ENCODE results near the gene TRIM14.
A peak's percentile ranks its signal among the peaks of the same experiment; 100 is the strongest.
"Not testable (repeated sequence)": the region's sequence is repeated elsewhere in the genome, so short reads cannot be mapped to it uniquely, and the experiment has no call there.

TRIM14 gene

GRCh38 chr9:98092613-98092931, 26.4 kb downstream of the TRIM14 start:
- H3K27me3 ChIP-seq (ENCODE audit: insufficient read depth, low read depth): no peaks in the 10 kb centered on the region
- no peak overlapping the region for H3K27ac ChIP-seq

GRCh38 chr9:98091735-98092612, 27.0 kb downstream of the TRIM14 start:
- Histone ChIP-seq H3K4me3 (IDR thresholded peaks at IDR 0.05; ENCODE audit: insufficient read depth, low read depth, low read length) (no peak overlapping the region), H3K4me2 (no peak overlapping the region), H3K9ac (no peak overlapping the region), H3K27me3 (ENCODE audit: insufficient read depth, low read depth) (no peaks in the 10 kb centered on the region), H3K36me3 (ENCODE audit: insufficient read depth) (no peaks in the 10 kb centered on the region), H4K20me1 (ENCODE audit: insufficient read depth) (no peaks in the 10 kb centered on the region), H3K79me2 (ENCODE audit: insufficient read depth, low read depth) (no peaks in the 10 kb centered on the region), H3K4me1 (ENCODE audit: low read depth, poor library complexity, severe bottlenecking) (peaks cover 20% of the 10 kb centered on the region), H3K27ac (no peak overlapping the region), H2AFZ (ENCODE audit: low read depth) (no peak overlapping the region)
- TF ChIP-seq CTCF (conservative IDR thresholded peaks at IDR 0.05; ENCODE audit: low read depth, low read length): no peak

More at GRCh38 chr9:98092613-98092931, 26.4 kb downstream of the TRIM14 start:
- Histone ChIP-seq H4K20me1 (ENCODE audit: insufficient read depth) (no peaks in the 10 kb centered on the region), H3K4me1 (ENCODE audit: low read depth, poor library complexity, severe bottlenecking) (peaks cover 26% of the 10 kb centered on the region), H2AFZ (ENCODE audit: low read depth) (no peak overlapping the region), H3K4me3 (IDR thresholded peaks at IDR 0.05; ENCODE audit: insufficient read depth, low read depth, low read length) (no peak overlapping the region), H3K4me2 (no peak overlapping the region), H3K36me3 (ENCODE audit: insufficient read depth) (no peaks in the 10 kb centered on the region), H3K79me2 (ENCODE audit: insufficient read depth, low read depth) (no peaks in the 10 kb centered on the region), H3K9ac (no peak overlapping the region)
- no peak for TF ChIP-seq CTCF (conservative IDR thresholded peaks at IDR 0.05; ENCODE audit: low read depth, low read length)

- not testable (repeated sequence) for H4K20me1 ChIP-seq (ENCODE audit: insufficient read depth); H2AFZ ChIP-seq (ENCODE audit: low read depth); H3K9ac ChIP-seq; H3K79me2 ChIP-seq (ENCODE audit: insufficient read depth, low read depth); H3K27ac ChIP-seq; H3K27me3 ChIP-seq (ENCODE audit: insufficient read depth, low read depth); H3K4me3 ChIP-seq (IDR thresholded peaks at IDR 0.05; ENCODE audit: insufficient read depth, low read depth, low read length); H3K4me2 ChIP-seq; H3K36me3 ChIP-seq (ENCODE audit: insufficient read depth)
- H3K4me1 ChIP-seq (ENCODE audit: low read depth, poor library complexity, severe bottlenecking): peaks cover 14% of the 10 kb centered on the region
- TF ChIP-seq CTCF (conservative IDR thresholded peaks at IDR 0.05; ENCODE audit: low read depth, low read length): peak; percentile 41; the same call in 1 of the 2 replicates
These were observed 28.3 kb downstream of the TRIM14 start for GRCh38 chr9:98090674-98091073.

GRCh38 chr9:98087420-98088354, 31.3 kb downstream of the TRIM14 start:
- Histone ChIP-seq H3K4me3 (IDR thresholded peaks at IDR 0.05; ENCODE audit: insufficient read depth, low read depth, low read length) (no peak overlapping the region), H3K4me2 (no peak overlapping the region), H4K20me1 (ENCODE audit: insufficient read depth) (no peaks in the 10 kb centered on the region), H3K27me3 (ENCODE audit: insufficient read depth, low read depth) (no peaks in the 10 kb centered on the region), H2AFZ (ENCODE audit: low read depth) (no peak overlapping the region), H3K27ac (no peak overlapping the region), H3K4me1 (ENCODE audit: low read depth, poor library complexity, severe bottlenecking) (peaks cover 17% of the 10 kb centered on the region), H3K36me3 (ENCODE audit: insufficient read depth) (no peaks in the 10 kb centered on the region), H3K9ac (no peak overlapping the region), H3K79me2 (ENCODE audit: insufficient read depth, low read depth) (no peaks in the 10 kb centered on the region)
- TF ChIP-seq CTCF (conservative IDR thresholded peaks at IDR 0.05; ENCODE audit: low read depth, low read length): no peak
